ENCODE measurements around the gene RCVRN. TPM values are rescaled to one million over a fixed set of nuclear protein-coding genes. Genes with fewer than 3 reads are reported as not detected.

RCVRN gene
- total RNA-seq, 1 donor from 2014 or later, result not detected

- no peak for DNase-seq (ENCODE audit: low read depth in 2 of 2)
These were observed 50.8 kb downstream of the RCVRN start for GRCh38 chr17:9854255-9854654.

DNA sequence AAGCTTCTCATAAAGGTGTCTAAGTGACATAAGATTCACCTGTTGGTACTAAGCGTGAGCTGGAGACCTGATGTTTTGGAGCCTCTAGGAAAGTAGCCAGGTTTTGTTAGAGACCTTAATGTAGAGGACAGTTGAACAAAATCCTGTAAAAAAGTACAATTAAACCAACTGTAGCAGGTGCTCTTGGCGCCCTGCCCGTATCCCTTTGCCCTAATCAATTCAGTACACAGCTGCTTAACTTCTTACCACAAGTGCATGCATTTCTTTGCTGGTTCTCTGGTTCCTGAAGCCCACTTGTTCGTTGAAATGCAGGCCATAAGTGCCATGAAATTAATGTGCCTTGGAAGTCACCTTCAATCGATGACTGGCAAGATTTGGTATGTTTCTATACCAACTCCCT, 54.9 kb downstream of the RCVRN start:
- no peak for DNase-seq (ENCODE audit: low read depth in 2 of 2)

Other genes starting within 250 kb of the RCVRN start
- not detected in 2 replicates for gene DHRS7C, start 113.7 kb downstream of the RCVRN start, total RNA-seq
- not detected in 2 replicates for gene GSG1L2, start 83.2 kb downstream of the RCVRN start, total RNA-seq
- gene GLP2R, start 79.3 kb downstream of the RCVRN start, total RNA-seq, result under 0.01 TPM in 1 of 2 replicates, not detected in the other